NB4 (cell line): ENCODE data around the gene SLC35F6.

ENCODE experiments used
- MYC ChIP-seq: IDR thresholded peaks from 2 replicates; pipeline ENCODE4 v1.6.1; 2011; ENCODE audit warnings: low read depth, low read length
- POLR2A ChIP-seq: IDR thresholded peaks from 2 replicates; pipeline ENCODE4 v1.6.1; 2011; ENCODE audit warnings: mild to moderate bottlenecking; ENCODE audit not compliant: insufficient read length; ENCODE audit errors: extremely low read depth

DNA sequence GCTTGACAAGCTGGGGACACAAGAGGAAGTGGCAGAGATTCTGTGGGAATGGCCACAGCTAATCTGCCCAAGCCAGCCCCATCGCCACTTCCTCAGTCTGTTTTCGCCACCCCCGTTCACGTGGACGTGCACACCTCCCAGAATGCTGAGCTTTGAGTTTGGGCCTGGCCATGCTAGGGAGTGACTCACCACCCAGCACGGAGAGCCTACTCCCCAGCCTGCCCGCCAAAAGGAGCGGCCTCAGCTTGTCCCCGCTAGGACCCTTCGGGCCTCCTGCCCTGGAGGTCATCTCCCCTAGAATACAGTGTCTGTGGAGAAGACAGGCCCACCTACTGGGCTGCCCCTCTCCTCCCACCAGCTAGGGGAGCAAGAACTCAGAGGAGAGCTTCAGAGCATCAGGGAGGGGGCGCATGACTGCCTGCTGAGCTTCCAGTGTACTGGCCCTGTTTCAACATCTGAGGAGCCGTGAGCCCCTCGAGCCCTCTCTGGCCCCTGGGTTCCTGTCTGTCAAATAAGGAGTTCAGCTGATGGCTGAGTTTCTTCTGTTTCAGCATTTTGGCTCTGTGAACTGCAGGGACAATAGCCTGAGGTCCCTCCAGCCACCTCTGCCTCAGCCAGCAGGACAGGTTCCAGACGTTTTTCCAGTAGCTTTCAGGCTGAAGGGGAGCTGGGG lies 5.1 kb downstream of the SLC35F6 start:
- TF ChIP-seq POLR2A, result no peak
- TF ChIP-seq MYC, result peak; percentile 89
